CD4-positive, alpha-beta T cell (primary cell): ENCODE results near the gene FAM149A. TPM values are rescaled to one million over a fixed set of nuclear protein-coding genes. Genes with fewer than 3 reads are reported as not detected.

Source experiments
- ATAC-seq: fragments of 200-7000 bp; cut with Tn5 transposase; one replicate; pipeline ENCODE4 v1.10.0; 2022; ENCODE audit warnings: mild to moderate bottlenecking; ENCODE audit not compliant: poor library complexity
- CTCF ChIA-PET: fragments of 350-600 bp; sonication (Branson Sonifier 250); formaldehyde crosslinking; loops from one replicate; lab custom pipeline; 2021; ENCODE audit warnings: antibody characterized with exemption, inconsistent platforms; lab: Charles Lee
- POLR2A ChIA-PET: fragments of 350-600 bp; sonication (Branson Sonifier 250); formaldehyde crosslinking; loops from one replicate; lab custom pipeline; 2021; ENCODE audit warnings: antibody characterized with exemption, inconsistent platforms; lab: Charles Lee
- DNase-seq, 14 experiments: peaks; one replicate each; pipeline ENCODE4 v3.0.0-alpha.2; 2013 to 2020; ENCODE audit warnings: mixed read lengths in 2 of 14
- H3K27ac ChIP-seq, 2 donors: one replicate each; pipeline versions ENCODE4 v1.5.1 to v1.7.0; 2013; ENCODE audit warnings: low read length in 2 of 2, low read depth in 1 of 2, mild to moderate bottlenecking in 1 of 2
- H3K27me3 ChIP-seq, 2 experiments: 1 replicate in 1 of 2; 2 replicates in 1 of 2; pipeline versions ENCODE4 v1.6.1 to v1.7.0; 2013; ENCODE audit warnings: low read length in 2 of 2, control low read depth in 1 of 2, mild to moderate bottlenecking in 1 of 2, moderate library complexity in 1 of 2; ENCODE audit not compliant: insufficient read depth in 2 of 2, control insufficient read depth in 1 of 2
- H3K36me3 ChIP-seq: one replicate; pipeline ENCODE4 v1.6.1; 2013; ENCODE audit warnings: low read length, control low read depth; ENCODE audit not compliant: insufficient read depth
- H3K4me1 ChIP-seq: one replicate; pipeline ENCODE4 v1.6.1; 2013; ENCODE audit warnings: low read length, control low read depth; ENCODE audit not compliant: insufficient read depth
- H3K4me3 ChIP-seq: one replicate; pipeline ENCODE4 v1.5.1; 2013; ENCODE audit warnings: mild to moderate bottlenecking, low read length, moderate library complexity
- H3K9me3 ChIP-seq, 2 experiments: 1 replicate in 1 of 2; 2 replicates in 1 of 2; pipeline versions ENCODE4 v1.6.1 to v1.7.0; 2013; ENCODE audit warnings: low read length in 2 of 2, mild to moderate bottlenecking in 2 of 2, control low read depth in 1 of 2, moderate library complexity in 1 of 2; ENCODE audit not compliant: control insufficient read depth in 1 of 2, insufficient read depth in 1 of 2
- H3K27ac Mint-ChIP-seq: one replicate; pipeline ENCODE4 v1.8.0; 2020; ENCODE audit warnings: mixed read lengths
- H3K27me3 Mint-ChIP-seq: one replicate; pipeline ENCODE4 v1.8.0; 2021; ENCODE audit warnings: mixed read lengths
- H3K36me3 Mint-ChIP-seq: one replicate; pipeline ENCODE4 v1.8.0; 2021; ENCODE audit warnings: low read depth, mixed read lengths
- H3K4me1 Mint-ChIP-seq: one replicate; pipeline ENCODE4 v1.8.0; 2021; ENCODE audit warnings: low read depth, mixed read lengths
- H3K4me3 Mint-ChIP-seq: one replicate; pipeline ENCODE4 v1.8.0; 2020; ENCODE audit warnings: mild to moderate bottlenecking, mixed read lengths
- H3K9me3 Mint-ChIP-seq: one replicate; pipeline ENCODE4 v1.8.0; 2020; ENCODE audit warnings: mixed read lengths
- intact Hi-C, 2 experiments: fragments of 100-400 bp; cut with DNase I in 1 of 2; cut with micrococcal nuclease in 1 of 2; formaldehyde crosslinking; loops; one replicate each; pipeline versions ENCODE4 v1.15.1 to v1.9.0; 2023 to 2025; cut with DNase I, micrococcal nuclease
- total RNA-seq, 174 experiments: library from RNA in 2 of 174; stranded (reverse) in 2 of 174; gene quantifications; one replicate each; pipeline ENCODE4 v1.2.3 and lab custom pipeline; 2021 to 2026
- TF ChIP-seq, protein P1 (sequence below): fragments of 200-600 bp; IDR thresholded peaks from one replicate; pipeline ENCODE4 v1.8.0; 2022; ENCODE audit warnings: antibody characterized with exemption, mild to moderate bottlenecking

Gene FAM149A
- total RNA-seq, 2 experiments from 2014 or later = 0.61 to 1.1 TPM

- no peak for ATAC-seq
- TF ChIP-seq, protein P1, sequence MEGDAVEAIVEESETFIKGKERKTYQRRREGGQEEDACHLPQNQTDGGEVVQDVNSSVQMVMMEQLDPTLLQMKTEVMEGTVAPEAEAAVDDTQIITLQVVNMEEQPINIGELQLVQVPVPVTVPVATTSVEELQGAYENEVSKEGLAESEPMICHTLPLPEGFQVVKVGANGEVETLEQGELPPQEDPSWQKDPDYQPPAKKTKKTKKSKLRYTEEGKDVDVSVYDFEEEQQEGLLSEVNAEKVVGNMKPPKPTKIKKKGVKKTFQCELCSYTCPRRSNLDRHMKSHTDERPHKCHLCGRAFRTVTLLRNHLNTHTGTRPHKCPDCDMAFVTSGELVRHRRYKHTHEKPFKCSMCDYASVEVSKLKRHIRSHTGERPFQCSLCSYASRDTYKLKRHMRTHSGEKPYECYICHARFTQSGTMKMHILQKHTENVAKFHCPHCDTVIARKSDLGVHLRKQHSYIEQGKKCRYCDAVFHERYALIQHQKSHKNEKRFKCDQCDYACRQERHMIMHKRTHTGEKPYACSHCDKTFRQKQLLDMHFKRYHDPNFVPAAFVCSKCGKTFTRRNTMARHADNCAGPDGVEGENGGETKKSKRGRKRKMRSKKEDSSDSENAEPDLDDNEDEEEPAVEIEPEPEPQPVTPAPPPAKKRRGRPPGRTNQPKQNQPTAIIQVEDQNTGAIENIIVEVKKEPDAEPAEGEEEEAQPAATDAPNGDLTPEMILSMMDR = no peak
- no peak overlapping the region for H3K27ac Mint-ChIP-seq
These were observed 22.3 kb upstream of the FAM149A start for GRCh38 chr4:186082221-186082620.

DNA sequence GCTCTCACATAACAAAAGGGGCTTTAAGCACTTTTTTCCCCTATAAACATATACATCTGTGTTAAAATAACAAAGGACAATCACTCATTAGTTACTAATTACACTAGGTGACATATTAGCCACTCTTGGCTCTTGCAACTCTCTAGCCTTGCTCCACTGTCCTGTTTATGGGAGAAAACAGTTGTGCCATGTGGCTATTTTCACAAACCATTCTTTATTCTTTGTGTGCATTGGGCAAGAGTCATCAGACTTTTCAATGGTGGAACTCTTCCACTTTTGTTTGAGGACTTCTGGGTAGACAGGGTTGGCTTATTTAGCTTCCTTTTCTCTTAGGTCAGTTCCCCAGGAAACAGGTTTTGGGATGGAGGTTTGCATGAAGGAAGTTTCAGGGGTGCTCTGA is 16.0 kb upstream of the FAM149A start:
- Histone ChIP-seq H3K9me3 (no peaks in the 10 kb centered on the region), H3K4me3 (no peak overlapping the region), H3K27ac (no peak overlapping the region), H3K36me3 (no peaks in the 10 kb centered on the region), H3K4me1 (no peaks in the 10 kb centered on the region), H3K27me3 (no peaks in the 10 kb centered on the region)
- ChIA-PET POLR2A (no interaction called here), CTCF (no interaction called here)
- TF ChIP-seq, protein P1 = no peak
- DNase-seq = no peak
- Mint-ChIP-seq H3K27me3 (peaks cover 13% of the 10 kb centered on the region), H3K36me3 (no peaks in the 10 kb centered on the region), H3K4me1 (no peaks in the 10 kb centered on the region), H3K27ac (no peak overlapping the region), H3K9me3 (peaks cover 4% of the 10 kb centered on the region), H3K4me3 (no peak overlapping the region)
- intact Hi-C loops = no loop called here
- no peak for ATAC-seq

More at GRCh38 chr4:186082221-186082620, 22.3 kb upstream of the FAM149A start:
- ChIA-PET CTCF (no interaction called here), POLR2A (no interaction called here)
- H3K9me3 Mint-ChIP-seq = no peaks in the 10 kb centered on the region
- peaks cover 5% of the 10 kb centered on the region for H3K27me3 Mint-ChIP-seq
- no peaks in the 10 kb centered on the region for H3K36me3 ChIP-seq
- H3K4me1 Mint-ChIP-seq = no peaks in the 10 kb centered on the region
- no peak for DNase-seq
- no peak overlapping the region for H3K4me3 ChIP-seq
- H3K27ac ChIP-seq = no peak overlapping the region
- no peaks in the 10 kb centered on the region for H3K9me3 ChIP-seq
- intact Hi-C loops = no loop called here
- H3K36me3 Mint-ChIP-seq = no peaks in the 10 kb centered on the region
- no peaks in the 10 kb centered on the region for H3K4me1 ChIP-seq
- H3K4me3 Mint-ChIP-seq = no peak overlapping the region
- no peaks in the 10 kb centered on the region for H3K27me3 ChIP-seq

GRCh38 chr4:186092296-186092695 is 12.2 kb upstream of the FAM149A start:
- intact Hi-C loops = no loop called here
- Histone ChIP-seq H3K27me3 (no peaks in the 10 kb centered on the region), H3K4me1 (no peaks in the 10 kb centered on the region), H3K27ac (no peak overlapping the region), H3K36me3 (no peaks in the 10 kb centered on the region), H3K9me3 (no peaks in the 10 kb centered on the region), H3K4me3 (no peak overlapping the region)
- H3K36me3 Mint-ChIP-seq = no peaks in the 10 kb centered on the region
- no peak overlapping the region for H3K4me3 Mint-ChIP-seq
- ChIA-PET POLR2A (no interaction called here), CTCF (interaction anchor here (0.7 kb wide), 1 partner anchor 61 kb away, joined by 3 read pairs; no protein-coding TSS in a partner anchor)
- H3K27ac Mint-ChIP-seq = no peak overlapping the region
- peaks cover 4% of the 10 kb centered on the region for H3K9me3 Mint-ChIP-seq
- TF ChIP-seq, protein P1 = no peak
- peaks cover 27% of the 10 kb centered on the region for H3K27me3 Mint-ChIP-seq
- H3K4me1 Mint-ChIP-seq = no peaks in the 10 kb centered on the region
- no peak for DNase-seq
- no peak for ATAC-seq
